IPS-NIHi11 (cell line): ENCODE results near the gene RASA3.

Experiments used
- DNase-seq: peaks from one replicate; pipeline ENCODE4 v3.0.0; 2012; ENCODE audit warnings: mixed read lengths, low spot score

RASA3 gene

GRCh38 chr13:113969311-113969972 is 163.0 kb downstream of the RASA3 start:
- no peak for DNase-seq

GRCh38 chr13:113968463-113969310 is 163.7 kb downstream of the RASA3 start:
- no peak for DNase-seq

GRCh38 chr13:113967729-113968462 is 164.5 kb downstream of the RASA3 start:
- DNase-seq, result no peak

GRCh38 chr13:113967206-113967720 is 165.2 kb downstream of the RASA3 start:
- DNase-seq, result no peak

GRCh38 chr13:113965968-113966884 is 166.2 kb downstream of the RASA3 start:
- DNase-seq, result no peak

- no peak for DNase-seq
Measured at GRCh38 chr13:113965383-113965874, 167.0 kb downstream of the RASA3 start.

- DNase-seq, result no peak
Measured at GRCh38 chr13:113964251-113964995, 168.0 kb downstream of the RASA3 start.

- no peak for DNase-seq
Measured at GRCh38 chr13:113963376-113963775, 169.0 kb downstream of the RASA3 start.

GRCh38 chr13:113962975-113963374 is 169.4 kb downstream of the RASA3 start:
- no peak for DNase-seq

GRCh38 chr13:113962386-113962785 is 170.0 kb downstream of the RASA3 start:
- DNase-seq, result no peak

- DNase-seq, result no peak
Measured at GRCh38 chr13:113960276-113960948, 172.0 kb downstream of the RASA3 start.

GRCh38 chr13:113959198-113959597 is 173.2 kb downstream of the RASA3 start:
- no peak for DNase-seq

- no peak for DNase-seq
Measured at GRCh38 chr13:113958373-113958772, 174.1 kb downstream of the RASA3 start.

- no peak for DNase-seq
Measured at GRCh38 chr13:113956571-113956970, 175.9 kb downstream of the RASA3 start.

GRCh38 chr13:113955691-113956090 is 176.7 kb downstream of the RASA3 start:
- no peak for DNase-seq

- no peak for DNase-seq
Measured at GRCh38 chr13:113955235-113955634, 177.2 kb downstream of the RASA3 start.

- no peak for DNase-seq
Measured at GRCh38 chr13:113954046-113954835, 178.2 kb downstream of the RASA3 start.

GRCh38 chr13:113953561-113953960 is 178.9 kb downstream of the RASA3 start:
- DNase-seq, result no peak

- no peak for DNase-seq
Measured at GRCh38 chr13:113952983-113953520, 179.4 kb downstream of the RASA3 start.
